NCI-H187 (cell line): ENCODE data around the gene CYP1A2.
"Not testable (repeated sequence)": the region's sequence is repeated elsewhere in the genome, so short reads cannot be mapped to it uniquely, and the experiment has no call there.

Experiments
- DNase-seq, 2 experiments: peaks; one replicate each; lab custom pipeline; 2025; lab: John Stamatoyannopoulos, UW

The CYP1A2 gene

GRCh38 chr15:74777769-74778598 lies 29.3 kb downstream of the CYP1A2 start:
- DNase-seq: no peak

- DNase-seq: no peak
Measured at GRCh38 chr15:74778599-74778970, 29.9 kb downstream of the CYP1A2 start.

- DNase-seq: no peak
Measured at GRCh38 chr15:74779162-74779648, 30.6 kb downstream of the CYP1A2 start.

GRCh38 chr15:74780523-74781430 lies 32.1 kb downstream of the CYP1A2 start:
- no peak for DNase-seq

- DNase-seq: peak in 1 of 2 experiments; percentile 52
Measured at GRCh38 chr15:74781431-74782258, 33.0 kb downstream of the CYP1A2 start, which contains the start of gene CSK. Gene CSK, plus strand, starts transcription at chr15:74782080. Its CDS starts 16,218 bp downstream, at chr15:74798298.

- DNase-seq: no peak
Measured at GRCh38 chr15:74782259-74783071, 33.8 kb downstream of the CYP1A2 start.

- no peak for DNase-seq
Measured at GRCh38 chr15:74783072-74783807, 34.6 kb downstream of the CYP1A2 start.

- no peak for DNase-seq
Measured at GRCh38 chr15:74783808-74784175, 35.1 kb downstream of the CYP1A2 start.

GRCh38 chr15:74784426-74785193 lies 36.0 kb downstream of the CYP1A2 start:
- no peak for DNase-seq

GRCh38 chr15:74785194-74786032 lies 36.8 kb downstream of the CYP1A2 start:
- DNase-seq: no peak

- DNase-seq: not testable (repeated sequence)
Measured at GRCh38 chr15:74786081-74786480, 37.4 kb downstream of the CYP1A2 start.

- DNase-seq: no peak
Measured at GRCh38 chr15:74786551-74787165, 38.0 kb downstream of the CYP1A2 start.

- DNase-seq: no peak
Measured at GRCh38 chr15:74787251-74788041, 38.8 kb downstream of the CYP1A2 start.

GRCh38 chr15:74788042-74788682 lies 39.5 kb downstream of the CYP1A2 start:
- no peak for DNase-seq

- no peak for DNase-seq
Measured at GRCh38 chr15:74788683-74789151, 40.1 kb downstream of the CYP1A2 start.

- no peak for DNase-seq
Measured at GRCh38 chr15:74789171-74789631, 40.6 kb downstream of the CYP1A2 start.

- DNase-seq: no peak
Measured at GRCh38 chr15:74789741-74790079, 41.1 kb downstream of the CYP1A2 start.
